D341Med (cell line): Measurements from ENCODE around the gene ABCA2.

ENCODE experiments used
- DNase-seq: peaks from one replicate; pipeline ENCODE4 v3.0.0; 2012; ENCODE audit warnings: low spot score

Gene ABCA2

GRCh38 chr9:136980669-136981478, 47.2 kb downstream of the ABCA2 start:
- DNase-seq: no peak

DNA sequence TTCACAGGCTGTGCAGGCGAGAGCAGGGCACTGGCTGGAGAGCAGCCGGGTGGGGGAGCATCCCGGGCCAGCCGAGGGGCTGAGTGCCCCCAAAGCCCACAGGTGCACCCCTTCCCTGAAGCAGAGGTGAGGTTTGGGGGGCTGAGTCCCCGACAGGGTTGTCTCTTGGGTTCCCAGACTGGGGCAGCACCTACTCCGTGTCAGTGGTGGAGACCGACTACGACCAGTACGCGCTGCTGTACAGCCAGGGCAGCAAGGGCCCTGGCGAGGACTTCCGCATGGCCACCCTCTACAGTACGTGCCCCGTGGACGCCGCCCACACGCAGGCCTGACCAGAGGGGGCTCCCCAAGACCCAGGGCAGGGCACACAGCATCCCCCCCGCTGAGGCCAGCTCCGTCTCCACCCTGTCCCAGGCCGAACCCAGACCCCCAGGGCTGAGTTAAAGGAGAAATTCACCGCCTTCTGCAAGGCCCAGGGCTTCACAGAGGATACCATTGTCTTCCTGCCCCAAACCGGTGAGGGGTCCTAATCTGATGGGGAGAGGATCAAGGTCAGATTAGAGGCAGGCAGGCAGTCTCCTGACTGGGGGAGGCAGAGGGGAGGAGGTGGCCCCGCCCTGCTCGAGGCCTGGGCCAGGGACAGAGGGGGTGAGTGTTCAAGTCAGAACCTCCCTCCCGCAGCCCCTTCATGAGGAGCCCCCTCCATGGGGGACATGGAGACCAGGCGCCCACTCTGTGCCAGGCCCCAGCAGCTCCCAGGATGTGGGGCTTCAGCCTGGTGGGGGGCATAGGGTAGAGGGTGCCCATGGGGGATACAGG, 48.1 kb downstream of the ABCA2 start:
- no peak for DNase-seq

- DNase-seq: no peak
Observed at GRCh38 chr9:136978865-136979544, 49.0 kb downstream of the ABCA2 start.

DNA sequence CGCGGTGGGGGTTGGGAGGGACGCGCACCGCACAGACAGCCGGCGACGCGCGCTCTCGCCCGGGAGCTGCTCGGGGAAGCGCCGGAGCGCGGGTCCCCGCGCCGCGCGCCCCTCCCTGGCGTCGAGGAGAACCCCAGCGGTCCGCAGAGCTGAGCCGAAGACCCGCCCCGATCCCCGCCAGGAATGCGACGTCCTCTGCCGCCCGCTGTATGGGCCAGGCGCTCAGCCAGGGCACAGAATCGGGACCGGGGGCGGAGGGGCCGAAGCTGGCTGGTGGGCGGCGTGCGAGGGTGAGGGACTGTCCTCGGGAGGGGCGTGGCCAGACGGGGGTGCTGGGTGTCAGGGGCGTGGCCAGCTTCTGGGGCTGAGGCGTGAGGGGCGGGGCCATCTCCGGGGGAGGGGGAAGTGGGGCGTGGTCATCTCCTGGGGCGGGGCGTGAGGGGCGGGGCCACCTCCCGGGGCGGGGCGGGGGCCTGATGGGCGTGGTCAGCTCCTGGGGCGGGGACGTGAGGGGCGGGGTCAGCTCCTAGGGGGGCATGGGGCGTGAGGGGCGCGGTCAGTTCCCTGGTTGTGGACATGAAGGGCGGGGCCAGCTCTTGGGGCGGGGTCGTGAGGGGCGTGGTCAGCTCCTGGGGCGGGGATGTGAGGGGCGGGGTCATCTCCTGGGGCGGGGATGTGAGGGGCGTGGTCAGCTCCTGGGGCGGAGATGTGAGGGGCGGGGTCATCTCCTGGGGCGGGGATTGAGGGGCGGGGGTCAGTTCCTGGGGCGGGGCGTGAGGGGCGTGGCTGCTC, 49.8 kb downstream of the ABCA2 start:
- DNase-seq: peak; percentile 87

- no peak for DNase-seq
Observed at GRCh38 chr9:136977649-136978072, 50.4 kb downstream of the ABCA2 start.

DNA sequence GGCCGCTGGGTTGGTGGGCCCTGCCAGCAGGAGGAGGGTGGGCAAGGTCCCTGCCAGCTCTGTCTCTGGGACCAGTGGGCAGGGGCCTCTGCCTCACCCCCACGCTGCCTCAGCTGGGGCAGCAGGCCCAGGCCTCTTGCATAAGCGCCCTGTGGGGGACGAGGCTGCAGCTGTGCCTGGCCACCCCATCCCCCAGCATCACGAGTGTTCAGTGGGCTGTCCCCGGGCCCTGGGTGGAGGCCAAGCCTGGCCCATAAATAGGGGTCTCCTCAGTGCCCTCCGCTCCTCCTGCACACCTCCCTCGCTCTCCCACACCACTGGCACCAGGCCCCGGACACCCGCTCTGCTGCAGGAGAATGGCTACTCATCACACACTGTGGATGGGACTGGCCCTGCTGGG, 50.8 kb downstream of the ABCA2 start, which contains the start of gene PTGDS:
Gene PTGDS, plus strand, starts transcription at position 282 of the 400 bp plus-strand sequence. Its CDS starts 75 bp downstream, at position 357.
- no peak for DNase-seq

DNA sequence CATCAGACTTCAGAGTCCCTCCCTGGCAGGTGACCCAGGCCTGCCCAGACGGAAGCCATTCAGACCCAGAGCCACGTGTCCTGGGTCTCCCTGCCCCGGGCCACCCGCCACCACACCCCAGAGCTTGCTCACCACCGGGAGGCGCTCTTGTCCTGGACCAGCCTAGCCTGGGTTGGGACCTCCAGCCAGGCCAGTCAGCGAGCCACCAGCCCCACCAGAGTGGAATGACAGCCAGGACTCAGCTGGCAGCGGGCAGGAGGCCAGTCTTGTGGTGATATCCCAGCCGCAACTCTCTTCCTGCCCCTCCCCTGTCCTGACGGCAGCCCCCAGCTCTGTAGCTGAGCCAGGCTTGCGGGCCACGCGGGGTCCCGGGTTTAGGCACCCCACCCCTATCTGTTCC, 52.4 kb downstream of the ABCA2 start:
- DNase-seq: no peak

DNA sequence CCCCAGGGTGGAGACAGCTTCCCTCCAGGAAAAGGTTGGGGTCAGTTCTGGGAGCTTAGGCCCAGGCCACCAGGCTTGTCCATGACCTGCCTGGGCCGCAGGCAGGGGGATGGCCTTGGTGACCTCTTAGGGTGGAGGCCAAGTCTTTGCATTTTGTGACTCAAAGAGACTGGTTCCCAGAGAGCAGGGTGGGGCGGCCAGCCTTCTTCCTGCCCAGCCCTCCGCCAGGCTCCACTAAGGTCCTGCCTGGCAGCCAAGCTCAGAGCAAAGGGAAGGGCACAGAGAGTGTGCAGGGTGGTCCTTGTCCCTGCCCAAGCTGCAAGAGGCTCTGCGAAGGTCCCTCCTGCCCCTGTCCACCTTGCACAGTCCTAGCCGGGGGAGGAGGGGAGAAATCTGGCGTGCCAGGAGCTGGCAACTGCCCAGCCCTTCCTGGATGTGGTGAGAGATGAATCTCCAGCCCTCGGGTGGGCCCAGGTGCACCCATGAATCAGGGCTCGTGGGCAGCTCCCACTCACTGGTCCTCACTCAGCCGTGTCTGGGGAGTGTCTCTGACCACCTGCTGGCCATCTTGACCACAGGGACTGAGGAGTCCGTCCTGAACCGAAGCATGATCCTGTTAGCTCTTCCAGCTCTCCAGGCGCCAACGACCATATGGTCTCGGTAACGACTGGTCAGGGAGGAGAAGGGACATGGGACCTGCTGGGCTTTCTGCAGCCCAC, 53.1 kb downstream of the ABCA2 start:
- no peak for DNase-seq

DNA sequence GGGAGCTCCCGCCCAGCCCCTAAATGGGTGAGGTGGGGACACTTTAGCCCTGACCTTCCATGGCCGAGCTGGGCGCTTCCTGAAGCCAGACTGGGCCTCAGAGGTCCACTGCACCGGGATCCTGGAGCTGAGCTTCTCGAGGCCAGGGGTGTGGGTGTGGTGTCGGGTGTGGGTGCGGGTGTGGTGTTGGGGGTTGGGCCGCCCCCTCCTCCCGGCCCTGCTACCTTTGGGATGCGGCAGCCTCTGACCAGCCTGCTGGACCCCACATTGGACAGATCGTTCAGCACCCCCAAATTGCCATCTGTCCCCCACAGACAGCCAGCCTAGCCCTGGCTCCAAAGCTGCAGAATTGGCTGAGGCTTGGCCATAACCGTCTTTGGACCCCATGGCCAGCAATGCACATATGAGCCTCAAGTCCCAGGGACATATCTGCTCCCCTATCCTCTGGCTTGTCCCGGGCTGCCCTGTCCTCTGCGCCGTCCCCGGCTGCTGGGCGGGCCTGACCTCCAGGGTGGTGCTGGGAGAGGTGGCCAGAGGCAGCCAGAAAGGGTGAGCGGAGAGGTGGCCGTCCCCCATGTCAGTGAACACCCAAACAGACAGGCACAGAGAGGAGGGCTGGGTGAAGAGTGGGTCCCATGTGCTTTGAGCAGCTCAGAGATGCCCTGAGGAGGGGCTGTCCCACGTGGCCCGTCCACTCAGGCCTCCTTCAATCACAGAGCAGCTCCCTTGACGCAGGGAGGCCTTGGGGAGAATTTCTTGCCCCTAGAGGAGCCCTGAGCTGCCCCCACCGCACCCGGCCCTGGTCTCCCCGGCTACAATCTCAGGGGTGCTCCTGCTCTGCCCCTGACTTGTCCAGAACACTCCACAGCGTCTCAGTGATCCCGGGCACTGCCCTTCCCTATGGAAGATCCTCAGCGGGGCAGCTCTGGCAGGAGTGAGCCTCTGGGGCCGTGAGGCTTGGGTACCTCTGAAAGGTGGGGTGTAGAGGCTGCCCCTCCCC, 54.1 kb downstream of the ABCA2 start:
- DNase-seq: no peak

DNA sequence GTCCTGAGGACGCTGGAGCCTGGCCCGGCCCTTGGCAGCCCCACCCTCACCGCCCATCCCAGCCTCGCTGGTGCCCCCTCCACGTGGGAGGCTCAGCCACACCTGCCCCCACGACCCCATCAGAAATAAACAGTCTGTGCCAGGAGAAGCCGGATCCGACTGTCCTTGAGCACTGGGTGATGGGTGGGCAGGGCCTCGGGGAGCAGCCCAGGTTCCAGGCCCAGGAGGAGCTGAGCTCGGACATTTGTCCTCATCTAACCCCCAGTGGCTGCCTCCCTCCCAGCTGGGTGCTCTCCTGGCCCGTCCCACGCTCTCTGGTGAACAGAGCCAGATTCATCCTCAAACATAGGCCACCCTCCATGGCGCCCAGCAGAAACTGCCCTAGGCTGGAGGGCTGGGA, 55.3 kb downstream of the ABCA2 start:
- no peak for DNase-seq

- DNase-seq: no peak
Observed at GRCh38 chr9:136972335-136972734, 55.7 kb downstream of the ABCA2 start.

GRCh38 chr9:136971746-136972145, 56.3 kb downstream of the ABCA2 start:
- DNase-seq: no peak

DNA sequence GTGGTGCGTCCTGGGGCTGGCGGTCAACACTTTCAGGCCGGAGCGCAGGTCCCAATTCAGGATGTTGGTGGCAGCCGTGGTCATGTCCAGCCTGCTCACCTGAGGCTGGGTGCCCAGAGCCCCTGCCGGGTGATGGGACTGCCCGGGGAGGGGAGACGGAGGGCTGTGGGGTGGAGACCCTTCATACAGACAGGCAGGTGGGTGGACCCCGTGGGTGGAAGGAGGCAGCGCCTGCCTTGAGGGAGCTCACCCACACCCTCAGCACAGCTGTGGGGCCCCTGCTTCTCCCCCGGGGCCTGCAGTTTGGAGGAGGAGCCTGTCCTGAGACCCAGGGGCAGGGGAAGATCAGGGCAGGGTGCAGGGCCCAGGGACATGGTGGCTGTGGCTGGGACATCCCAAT, 57.7 kb downstream of the ABCA2 start:
- no peak for DNase-seq

- DNase-seq: no peak
Observed at GRCh38 chr9:136969774-136970173, 58.3 kb downstream of the ABCA2 start.

DNA sequence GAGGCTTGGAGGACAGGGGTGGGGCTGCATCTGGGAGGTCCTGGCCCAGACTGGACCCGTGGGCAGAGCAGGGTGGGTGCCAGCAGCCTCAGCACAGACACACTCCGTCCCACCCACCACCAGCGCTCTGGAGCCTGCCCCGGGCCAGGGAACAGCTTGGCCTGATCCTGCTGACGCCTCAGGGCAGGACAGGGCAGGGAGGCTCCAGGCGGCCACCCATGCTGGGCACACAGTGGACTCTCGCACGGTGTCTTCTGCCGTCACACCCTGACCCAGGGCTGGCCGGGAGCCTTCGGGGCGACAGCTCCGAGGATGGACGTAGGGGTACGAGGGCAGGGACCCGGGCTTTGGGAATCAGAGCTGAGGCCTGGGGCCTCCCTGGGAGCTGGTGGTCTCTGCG, 58.9 kb downstream of the ABCA2 start:
- DNase-seq: no peak

DNA sequence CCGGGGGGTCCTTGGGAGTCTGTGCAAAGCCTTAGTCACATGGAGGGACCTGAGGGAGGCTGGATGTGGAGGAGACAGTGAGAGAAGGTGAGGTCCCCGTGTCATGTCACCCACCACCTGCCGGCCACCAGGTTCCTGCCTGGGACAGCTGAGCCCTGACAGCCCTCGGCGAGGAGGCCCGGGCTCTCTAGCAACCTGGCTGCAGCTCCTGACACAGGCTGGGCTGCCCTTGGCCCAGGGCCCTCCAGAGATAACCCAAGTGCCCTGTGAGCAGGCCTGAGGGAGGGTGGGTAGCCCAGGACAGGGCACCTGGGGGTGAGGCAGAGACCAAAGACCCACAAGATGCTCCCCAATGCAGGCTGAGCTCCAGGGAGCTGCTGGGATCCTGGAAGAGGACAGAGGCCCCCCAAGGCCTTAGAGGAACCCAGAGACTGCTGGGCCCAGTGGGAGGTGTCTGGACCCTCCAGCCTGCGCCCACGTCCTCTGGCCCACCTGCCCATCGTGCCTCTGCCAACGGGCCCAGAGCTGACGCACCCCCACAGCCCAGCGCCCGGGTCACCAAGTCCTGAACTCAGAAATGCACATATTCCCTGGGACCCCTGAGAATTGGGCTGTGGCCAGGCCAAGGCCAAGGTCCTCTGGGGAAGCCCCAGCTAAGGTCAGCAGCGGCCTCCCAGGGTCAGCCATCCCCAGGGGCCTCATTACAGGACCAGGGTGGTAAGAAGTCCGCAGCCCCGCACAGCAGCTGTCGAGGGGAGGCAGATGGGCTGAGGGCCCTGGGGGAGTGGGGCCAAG, 59.5 kb downstream of the ABCA2 start:
- no peak for DNase-seq

GRCh38 chr9:136965771-136966484, 62.1 kb downstream of the ABCA2 start:
- no peak for DNase-seq

- DNase-seq: no peak
Observed at GRCh38 chr9:136964833-136965422, 63.1 kb downstream of the ABCA2 start.
